Right cardiac atrium (tissue), 5 donors: ENCODE results near the gene CRYBG1. TPM values are rescaled to one million over a fixed set of nuclear protein-coding genes. Genes with fewer than 3 reads are reported as not detected.

Experiments
- ATAC-seq, 2 donors: fragments of 200-7000 bp; cut with Tn5 transposase; one replicate each; pipeline versions ENCODE4 v1.8.0 to v1.9.1; 2020; ENCODE audit warnings: moderate library complexity in 2 of 2, mild to moderate bottlenecking in 1 of 2
- DNase-seq, 3 donors: peaks; one replicate each; pipeline ENCODE4 v3.0.0-alpha.2; 2020
- H3K27ac ChIP-seq: one replicate; pipeline ENCODE4 v1.5.1; 2013; ENCODE audit warnings: mild to moderate bottlenecking, low read length, control low read depth, moderate library complexity
- H3K27me3 ChIP-seq: one replicate; pipeline ENCODE4 v1.6.1; 2013; ENCODE audit not compliant: control insufficient read depth, insufficient read depth
- H3K4me1 ChIP-seq: one replicate; pipeline ENCODE4 v1.6.1; 2013; ENCODE audit warnings: low read length; ENCODE audit not compliant: control insufficient read depth, insufficient read depth
- H3K4me3 ChIP-seq: one replicate; pipeline ENCODE4 v1.5.1; 2013; ENCODE audit warnings: low read length, control low read depth
- H3K9me3 ChIP-seq: one replicate; pipeline ENCODE4 v1.6.1; 2013; ENCODE audit warnings: low read length; ENCODE audit not compliant: control insufficient read depth
- WGBS: extraction: QIAGEN DNeasy Blood & Tissue Kit; methylation state at CpG from one replicate; pipeline ENCODE4 v1.1.7; 2013; 5-methylcytosine and 5-hydroxymethylcytosine counted together
- intact Hi-C, 4 donors: fragments of 100-400 bp; cut with DNase I; formaldehyde crosslinking; loops; one replicate each; pipeline versions ENCODE4 v1.11.0 to v1.14.0; 2022 to 2023
- polyA plus RNA-seq: library from polyadenylated mRNA; stranded (reverse); fragments of 200-250 nt; gene quantifications from one replicate; pipeline ENCODE4 v1.2.3, GENCODE V29; 2013
- total RNA-seq, 4 donors: library from RNA; stranded (reverse); fragmentation: NEBNext Ultra II Directional; extraction: Animal tissue kit (Norgen Biotek cat#: 25700); gene quantifications; one replicate each; pipeline ENCODE4 v1.2.1, GENCODE V29; 2021
- donor health status: healthy with polysubstance abuse.
- donor health status: DM: no; HTN: yes; CAD: no.
- donor health status: DM: no; HTN: no; CAD: no.
- donor health status: DM: no; HTN: yes; CAD: no; lungs with severe emphysema.
- donor health status: DM: yes; HTN: yes; CAD: no.

Gene CRYBG1
- total and polyA plus RNA-seq, 5 donors: 0.38 to 1.6 (median 0.94) TPM

GRCh38 chr6:106517706-106518105, 157.2 kb downstream of the CRYBG1 start:
- ATAC-seq: no peak
- Histone ChIP-seq H3K4me3 (no peak overlapping the region), H3K9me3 (no peaks in the 10 kb centered on the region), H3K4me1 (no peaks in the 10 kb centered on the region), H3K27me3 (no peaks in the 10 kb centered on the region), H3K27ac (no peak overlapping the region)
- intact Hi-C loops: no loop called here
- DNase-seq: no peak
- WGBS: 70% methylated on average over 2 of the region's 2 CpGs

DNA sequence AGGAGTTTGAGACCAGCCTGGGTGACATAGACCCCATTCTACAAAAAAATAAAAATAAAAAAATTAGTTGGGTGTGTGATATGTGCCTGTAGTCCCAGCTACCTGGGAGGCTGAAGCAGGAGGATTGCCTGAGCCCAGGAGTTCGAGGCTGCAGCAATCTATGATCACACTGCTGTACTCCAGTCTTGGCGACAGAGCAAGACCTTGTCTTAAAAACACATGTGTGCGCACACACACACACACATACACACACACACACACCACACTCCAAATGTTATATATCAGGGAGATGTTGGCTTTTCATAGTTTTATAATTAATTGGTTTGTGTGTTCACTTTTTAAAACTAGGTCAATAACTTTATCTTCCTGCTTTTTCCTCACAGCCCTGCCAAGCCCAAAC, 158.2 kb downstream of the CRYBG1 start:
- DNase-seq (no peak), ATAC-seq (no peak)
- H3K4me1 ChIP-seq: no peaks in the 10 kb centered on the region
- no peaks in the 10 kb centered on the region for H3K27me3 ChIP-seq
- WGBS: 92% methylated on average over 3 of the region's 3 CpGs
- no peak overlapping the region for H3K4me3 ChIP-seq
- H3K27ac ChIP-seq: no peak overlapping the region
- intact Hi-C loops: no loop called here
- no peaks in the 10 kb centered on the region for H3K9me3 ChIP-seq

DNA sequence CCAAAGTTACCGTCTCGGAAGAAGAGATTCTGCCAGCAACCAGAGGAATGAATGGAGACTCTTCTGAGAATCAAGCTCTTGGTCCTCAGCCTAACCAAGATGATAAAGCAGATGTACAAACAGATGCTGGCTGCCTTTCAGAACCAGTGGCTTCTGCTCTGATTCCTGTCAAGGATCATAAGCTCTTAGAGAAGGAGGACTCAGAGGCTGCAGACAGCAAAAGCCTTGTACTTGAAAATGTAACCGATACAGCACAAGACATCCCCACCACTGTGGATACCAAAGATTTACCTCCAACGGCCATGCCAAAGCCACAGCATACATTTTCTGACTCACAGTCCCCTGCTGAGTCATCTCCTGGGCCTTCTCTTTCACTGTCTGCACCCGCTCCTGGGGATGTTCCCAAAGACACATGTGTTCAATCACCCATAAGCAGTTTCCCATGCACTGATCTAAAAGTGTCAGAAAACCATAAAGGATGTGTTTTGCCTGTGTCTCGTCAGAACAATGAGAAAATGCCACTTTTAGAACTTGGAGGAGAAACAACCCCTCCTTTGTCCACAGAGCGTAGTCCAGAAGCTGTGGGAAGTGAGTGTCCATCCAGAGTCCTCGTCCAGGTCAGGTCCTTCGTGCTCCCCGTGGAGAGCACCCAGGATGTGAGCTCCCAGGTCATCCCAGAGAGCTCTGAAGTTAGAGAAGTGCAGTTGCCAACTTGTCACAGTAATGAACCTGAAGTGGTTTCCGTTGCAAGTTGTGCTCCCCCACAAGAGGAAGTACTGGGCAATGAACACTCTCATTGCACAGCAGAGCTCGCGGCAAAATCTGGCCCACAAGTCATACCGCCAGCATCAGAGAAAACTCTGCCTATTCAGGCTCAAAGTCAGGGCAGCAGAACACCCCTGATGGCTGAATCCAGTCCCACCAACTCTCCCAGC, 159.2 kb downstream of the CRYBG1 start:
- DNase-seq (peak in 1 of 3 donors; percentile 52), ATAC-seq (peak; percentile 48 to 57)
- no peak overlapping the region for H3K4me3 ChIP-seq
- H3K4me1 ChIP-seq: no peaks in the 10 kb centered on the region
- intact Hi-C loops: no loop called here
- peak overlapping the region; percentile 50 for H3K27ac ChIP-seq
- H3K27me3 ChIP-seq: no peaks in the 10 kb centered on the region
- WGBS: 74% methylated on average over 14 of the region's 14 CpGs
- H3K9me3 ChIP-seq: no peaks in the 10 kb centered on the region

DNA sequence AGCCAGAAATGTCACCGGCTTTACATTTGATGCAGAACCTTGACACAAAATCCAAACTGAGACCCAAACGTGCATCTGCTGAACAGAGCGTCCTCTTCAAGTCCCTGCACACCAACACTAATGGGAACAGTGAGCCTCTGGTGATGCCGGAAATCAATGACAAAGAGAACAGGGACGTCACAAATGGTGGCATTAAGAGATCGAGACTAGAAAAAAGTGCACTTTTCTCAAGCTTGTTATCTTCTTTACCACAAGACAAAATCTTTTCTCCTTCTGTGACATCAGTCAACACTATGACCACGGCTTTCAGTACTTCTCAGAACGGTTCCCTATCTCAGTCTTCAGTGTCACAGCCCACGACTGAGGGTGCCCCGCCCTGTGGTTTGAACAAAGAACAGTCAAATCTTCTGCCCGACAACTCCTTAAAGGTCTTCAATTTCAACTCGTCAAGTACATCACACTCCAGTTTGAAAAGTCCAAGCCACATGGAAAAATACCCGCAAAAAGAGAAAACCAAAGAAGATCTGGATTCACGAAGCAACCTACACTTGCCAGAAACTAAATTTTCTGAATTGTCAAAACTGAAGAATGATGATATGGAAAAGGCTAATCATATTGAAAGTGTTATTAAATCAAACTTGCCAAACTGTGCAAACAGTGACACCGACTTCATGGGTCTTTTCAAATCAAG, 160.3 kb downstream of the CRYBG1 start:
- intact Hi-C loops: no loop called here
- no peak overlapping the region for H3K4me3 ChIP-seq

DNA sequence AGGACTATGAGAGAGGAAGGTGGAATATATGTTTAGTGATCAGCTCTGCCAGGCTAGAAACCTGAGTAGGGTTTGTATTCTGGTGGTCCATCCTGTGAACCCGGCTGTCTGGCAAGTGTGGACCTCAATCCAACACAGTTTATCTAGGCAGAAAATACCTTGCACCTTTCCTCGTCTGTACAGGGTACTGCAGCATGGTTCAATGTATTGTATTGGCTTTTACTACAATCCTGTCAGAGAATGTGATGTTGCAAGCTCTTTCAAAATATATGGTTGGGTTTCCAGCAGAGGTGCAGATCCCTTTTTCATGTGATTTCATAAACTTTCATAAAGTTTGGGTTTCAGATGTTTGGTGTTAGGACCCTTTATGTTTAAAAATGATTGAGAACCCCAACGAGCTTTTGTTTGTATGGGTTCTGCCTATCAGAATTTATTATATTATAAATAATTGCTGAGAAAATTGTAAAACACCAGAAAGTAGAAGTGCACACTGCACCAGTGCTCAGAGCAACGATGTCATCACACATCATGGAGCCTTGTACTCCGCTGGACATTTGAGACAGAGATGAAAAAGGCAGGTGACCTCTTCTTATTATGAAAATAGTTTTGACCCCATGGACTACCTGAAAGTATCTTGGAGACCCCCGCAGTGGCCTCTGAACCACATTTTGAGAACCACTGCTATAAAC, 162.2 kb downstream of the CRYBG1 start:
- WGBS: 76% methylated on average over 6 of the region's 6 CpGs
- DNase-seq (no peak), ATAC-seq (no peak)
- intact Hi-C loops: no loop called here
- no peaks in the 10 kb centered on the region for H3K9me3 ChIP-seq
- H3K4me3 ChIP-seq: no peak overlapping the region
- no peaks in the 10 kb centered on the region for H3K27me3 ChIP-seq
- no peaks in the 10 kb centered on the region for H3K4me1 ChIP-seq
- no peak overlapping the region for H3K27ac ChIP-seq

More for the DNA sequence above, 160.3 kb downstream of the CRYBG1 start:
- no peaks in the 10 kb centered on the region for H3K9me3 ChIP-seq
- H3K4me1 ChIP-seq: no peaks in the 10 kb centered on the region
- no peaks in the 10 kb centered on the region for H3K27me3 ChIP-seq
- ATAC-seq: peak; percentile 46 to 55
- DNase-seq: peak in 2 of 3 donors; percentile 55 to 71
- no peak overlapping the region for H3K27ac ChIP-seq
- whole genome bisulfite sequencing: 66% methylated on average over 15 of the region's 15 CpGs

- no peaks in the 10 kb centered on the region for H3K27me3 ChIP-seq
- H3K27ac ChIP-seq: no peak overlapping the region
- no peaks in the 10 kb centered on the region for H3K9me3 ChIP-seq
- 36% methylated on average over 7 of the region's 7 CpGs for WGBS
- no peak for DNase-seq
- no peak for ATAC-seq
- no peaks in the 10 kb centered on the region for H3K4me1 ChIP-seq
- peak overlapping the region; percentile 16 for H3K4me3 ChIP-seq
- intact Hi-C loops: no loop called here
These were observed 164.8 kb downstream of the CRYBG1 start for GRCh38 chr6:106525107-106525881.

DNA sequence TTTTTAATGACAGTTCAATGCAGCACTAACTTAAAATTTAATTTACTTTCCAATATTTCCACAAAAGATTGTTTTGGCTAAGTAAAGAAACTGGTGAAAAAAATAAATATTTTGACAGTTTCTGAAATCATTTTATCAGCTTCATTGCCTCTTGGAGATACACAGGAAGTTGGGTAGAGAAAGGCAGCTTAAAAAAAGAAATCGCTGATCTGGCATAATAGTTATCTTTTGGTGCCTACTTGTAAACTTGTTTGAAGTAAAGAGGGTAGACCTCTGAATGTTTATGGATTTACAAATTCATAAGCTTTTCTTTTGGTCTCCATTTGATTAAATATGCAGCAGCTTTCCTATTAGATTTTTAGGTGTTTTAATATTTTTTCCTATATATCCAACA, 165.4 kb downstream of the CRYBG1 start:
- Histone ChIP-seq H3K4me3 (no peak overlapping the region), H3K27ac (no peak overlapping the region), H3K27me3 (no peaks in the 10 kb centered on the region), H3K4me1 (no peaks in the 10 kb centered on the region), H3K9me3 (no peaks in the 10 kb centered on the region)
- no peak for ATAC-seq
- no peak for DNase-seq
- intact Hi-C loops: no loop called here
- 69% methylated on average over 1 of the region's 1 CpG for WGBS

GRCh38 chr6:106527117-106527516, 166.6 kb downstream of the CRYBG1 start:
- intact Hi-C loops: no loop called here
- H3K27me3 ChIP-seq: no peaks in the 10 kb centered on the region
- no peak overlapping the region for H3K4me3 ChIP-seq
- ATAC-seq (no peak), DNase-seq (no peak)
- H3K4me1 ChIP-seq: no peaks in the 10 kb centered on the region
- H3K9me3 ChIP-seq: no peaks in the 10 kb centered on the region
- no peak overlapping the region for H3K27ac ChIP-seq
- WGBS: 76% methylated on average over 2 of the region's 2 CpGs

DNA sequence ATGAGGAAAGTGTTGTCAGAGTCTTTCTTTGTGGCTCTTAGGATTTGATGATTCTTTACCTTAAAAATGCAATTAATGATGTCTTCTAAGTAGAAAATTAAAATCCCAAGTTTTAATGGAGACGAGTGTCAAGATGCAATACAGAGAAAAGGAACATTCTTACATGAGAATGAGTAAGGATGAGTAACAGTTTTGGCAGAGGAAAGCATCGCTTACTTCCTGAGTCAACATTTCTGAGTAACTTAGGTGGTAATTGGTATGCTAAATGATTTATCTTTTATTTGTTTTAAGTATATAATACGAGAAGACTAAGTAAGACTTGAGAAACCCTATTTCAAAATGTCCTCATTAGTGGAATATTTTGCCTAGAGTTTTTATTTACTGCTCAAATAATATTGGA, 167.5 kb downstream of the CRYBG1 start:
- H3K27ac ChIP-seq: no peak overlapping the region
- intact Hi-C loops: no loop called here
- DNase-seq: no peak
- WGBS: 74% methylated on average over 3 of the region's 3 CpGs
- no peaks in the 10 kb centered on the region for H3K4me1 ChIP-seq
- no peaks in the 10 kb centered on the region for H3K9me3 ChIP-seq
- H3K4me3 ChIP-seq: no peak overlapping the region
- ATAC-seq: no peak
- H3K27me3 ChIP-seq: no peaks in the 10 kb centered on the region

DNA sequence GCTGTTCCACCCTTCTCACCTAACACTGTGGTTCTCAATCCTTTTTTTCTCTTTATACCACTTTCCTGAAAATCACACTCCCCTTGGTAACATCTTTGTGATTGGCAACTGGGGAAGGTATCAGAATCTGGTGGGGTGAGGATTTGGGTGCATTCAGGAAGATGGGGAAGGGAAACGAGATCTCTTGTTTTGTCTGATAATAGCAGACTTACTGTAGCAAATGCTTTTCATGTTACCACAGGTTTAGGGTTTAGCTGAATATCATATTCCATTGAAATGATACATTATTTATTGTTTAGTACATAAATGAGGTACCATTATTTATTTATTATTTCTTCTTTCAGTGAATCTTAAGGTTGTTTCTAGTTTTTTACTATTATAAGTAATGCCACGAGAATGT, 168.0 kb downstream of the CRYBG1 start:
- H3K27me3 ChIP-seq: no peaks in the 10 kb centered on the region
- WGBS: 76% methylated on average over 2 of the region's 2 CpGs
- H3K27ac ChIP-seq: no peak overlapping the region
- H3K4me3 ChIP-seq: no peak overlapping the region
- no peaks in the 10 kb centered on the region for H3K4me1 ChIP-seq
- ATAC-seq (no peak), DNase-seq (no peak)
- intact Hi-C loops: no loop called here
- H3K9me3 ChIP-seq: no peaks in the 10 kb centered on the region
